Umbilical cord (tissue), 2 donors: Measurements from ENCODE around the gene SOCS6. TPM values are rescaled to one million over a fixed set of nuclear protein-coding genes. Genes with fewer than 3 reads are reported as not detected.

Experiments used
- DNase-seq: peaks from one replicate; pipeline ENCODE4 v3.0.0-alpha.2; 2015; ENCODE audit warnings: low spot score
- total RNA-seq: library from RNA; depleted of rRNA; stranded (reverse); fragments of >200 nt; gene quantifications from one replicate; pipeline ENCODE4 v1.2.3, GENCODE V29; 2014; ENCODE audit warnings: low replicate concordance; ENCODE audit not compliant: insufficient read depth

SOCS6 gene
- total RNA-seq, 1 donor from 2014 or later = 31.8 TPM

- DNase-seq = peak; percentile 32
Measured at GRCh38 chr18:70289351-70290312, 787 bp downstream of the SOCS6 start.

GRCh38 chr18:70290482-70291294 is 1.8 kb downstream of the SOCS6 start:
- no peak for DNase-seq

GRCh38 chr18:70291295-70291574 is 2.4 kb downstream of the SOCS6 start:
- no peak for DNase-seq

GRCh38 chr18:70292628-70293027 is 3.8 kb downstream of the SOCS6 start:
- no peak for DNase-seq

- no peak for DNase-seq
Measured at GRCh38 chr18:70293166-70293565, 4.3 kb downstream of the SOCS6 start.

- DNase-seq = no peak
Measured at GRCh38 chr18:70294471-70295191, 5.8 kb downstream of the SOCS6 start.

- peak; percentile 28 for DNase-seq
Measured at GRCh38 chr18:70295192-70296188, 6.6 kb downstream of the SOCS6 start.

- DNase-seq = no peak
Measured at GRCh38 chr18:70296289-70296688, 7.4 kb downstream of the SOCS6 start.

GRCh38 chr18:70296781-70297180 is 7.9 kb downstream of the SOCS6 start:
- no peak for DNase-seq

- DNase-seq = no peak
Measured at GRCh38 chr18:70299393-70299792, 10.5 kb downstream of the SOCS6 start.

- no peak for DNase-seq
Measured at GRCh38 chr18:70301667-70302066, 12.8 kb downstream of the SOCS6 start.

GRCh38 chr18:70308555-70309294 is 19.9 kb downstream of the SOCS6 start:
- no peak for DNase-seq

- DNase-seq = no peak
Measured at GRCh38 chr18:70310560-70311320, 21.9 kb downstream of the SOCS6 start.

- DNase-seq = no peak
Measured at GRCh38 chr18:70311726-70312125, 22.9 kb downstream of the SOCS6 start.

GRCh38 chr18:70313640-70314039 is 24.8 kb downstream of the SOCS6 start:
- no peak for DNase-seq

GRCh38 chr18:70314151-70314782 is 25.4 kb downstream of the SOCS6 start:
- DNase-seq = no peak

GRCh38 chr18:70319187-70319586 is 30.3 kb downstream of the SOCS6 start:
- DNase-seq = no peak

GRCh38 chr18:70321616-70322015 is 32.8 kb downstream of the SOCS6 start:
- no peak for DNase-seq

GRCh38 chr18:70322385-70322784 is 33.5 kb downstream of the SOCS6 start:
- DNase-seq = no peak
